ENCODE results near the gene OR52H1. TPM values are rescaled to one million over a fixed set of nuclear protein-coding genes. Genes with fewer than 3 reads are reported as not detected.

The OR52H1 gene
- total RNA-seq, 2 donors from 2014 or later, result not detected

- Histone ChIP-seq H3K9ac (ENCODE audit: extremely low read depth, low read length, poor library complexity, severe bottlenecking) (no peak overlapping the region), H3K4me3 (ENCODE audit: low read length) (no peak overlapping the region), H3K27me3 (ENCODE audit: control insufficient read depth, insufficient read depth, low read length, poor library complexity, severe bottlenecking) (no peaks in the 10 kb centered on the region), H3K9me3 (ENCODE audit: control insufficient read depth, low read length) (no peaks in the 10 kb centered on the region), H3K4me1 (ENCODE audit: control insufficient read depth, insufficient read depth, low read length) (no peaks in the 10 kb centered on the region), H3K27ac (ENCODE audit: low read depth, low read length) (no peak overlapping the region), H3K36me3 (ENCODE audit: control insufficient read depth, insufficient read depth, low read length) (no peaks in the 10 kb centered on the region)
- no peak for TF ChIP-seq CTCF (conservative IDR thresholded peaks at IDR 0.05)
- H3K4me3 Mint-ChIP-seq, result no peak overlapping the region
- WGBS, 2 experiments (ENCODE audit: insufficient coverage in 1 of 2, insufficient read length in 1 of 2), result 89 to 92% methylated on average over 7 to 9 of the region's 9 CpGs
- no peaks in the 10 kb centered on the region for H3K36me3 Mint-ChIP-seq (ENCODE audit: low read depth)
- H3K9me3 Mint-ChIP-seq, result no peaks in the 10 kb centered on the region
- no peak overlapping the region for H3K27ac Mint-ChIP-seq
- H3K4me1 Mint-ChIP-seq, result peaks cover 2% of the 10 kb centered on the region
- no peaks in the 10 kb centered on the region for H3K27me3 Mint-ChIP-seq (ENCODE audit: insufficient read depth)
- no peak for DNase-seq
Observed at GRCh38 chr11:5505363-5506048, 42.8 kb downstream of the OR52H1 start.

GRCh38 chr11:5504403-5504921, 43.9 kb downstream of the OR52H1 start:
- H3K9me3 ChIP-seq (ENCODE audit: control insufficient read depth, low read length), result no peaks in the 10 kb centered on the region
- no peak for DNase-seq
- WGBS, 2 experiments (ENCODE audit: insufficient coverage in 1 of 2, insufficient read length in 1 of 2), result 90 to 100% methylated on average over 1 to 2 of the region's 2 CpGs
- no peak overlapping the region for H3K4me3 ChIP-seq (ENCODE audit: low read length)
- no peak for TF ChIP-seq CTCF (conservative IDR thresholded peaks at IDR 0.05)
- H3K4me1 Mint-ChIP-seq, result peaks cover 9% of the 10 kb centered on the region
- no peaks in the 10 kb centered on the region for H3K4me1 ChIP-seq (ENCODE audit: control insufficient read depth, insufficient read depth, low read length)
- H3K27me3 ChIP-seq (ENCODE audit: control insufficient read depth, insufficient read depth, low read length, poor library complexity, severe bottlenecking), result no peaks in the 10 kb centered on the region
- H3K27ac ChIP-seq (ENCODE audit: low read depth, low read length), result no peak overlapping the region
- no peak overlapping the region for H3K9ac ChIP-seq (ENCODE audit: extremely low read depth, low read length, poor library complexity, severe bottlenecking)
- no peaks in the 10 kb centered on the region for H3K27me3 Mint-ChIP-seq (ENCODE audit: insufficient read depth)
- no peak overlapping the region for H3K4me3 Mint-ChIP-seq
- no peaks in the 10 kb centered on the region for H3K36me3 Mint-ChIP-seq (ENCODE audit: low read depth)
- H3K9me3 Mint-ChIP-seq, result no peaks in the 10 kb centered on the region
- no peak overlapping the region for H3K27ac Mint-ChIP-seq
- no peaks in the 10 kb centered on the region for H3K36me3 ChIP-seq (ENCODE audit: control insufficient read depth, insufficient read depth, low read length)

GRCh38 chr11:5500393-5500801, 47.9 kb downstream of the OR52H1 start:
- Mint-ChIP-seq H3K27me3 (ENCODE audit: insufficient read depth) (no peaks in the 10 kb centered on the region), H3K4me1 (peaks cover 13% of the 10 kb centered on the region), H3K36me3 (ENCODE audit: low read depth) (no peaks in the 10 kb centered on the region), H3K9me3 (no peaks in the 10 kb centered on the region), H3K27ac (no peak overlapping the region), H3K4me3 (no peak overlapping the region)
- H3K27ac ChIP-seq (ENCODE audit: low read depth, low read length), result no peak overlapping the region
- no peaks in the 10 kb centered on the region for H3K9me3 ChIP-seq (ENCODE audit: control insufficient read depth, low read length)
- no peaks in the 10 kb centered on the region for H3K27me3 ChIP-seq (ENCODE audit: control insufficient read depth, insufficient read depth, low read length, poor library complexity, severe bottlenecking)
- TF ChIP-seq CTCF (conservative IDR thresholded peaks at IDR 0.05), result no peak
- DNase-seq, result no peak
- no peaks in the 10 kb centered on the region for H3K4me1 ChIP-seq (ENCODE audit: control insufficient read depth, insufficient read depth, low read length)
- no peaks in the 10 kb centered on the region for H3K36me3 ChIP-seq (ENCODE audit: control insufficient read depth, insufficient read depth, low read length)
- no peak overlapping the region for H3K4me3 ChIP-seq (ENCODE audit: low read length)
- 93 to 100% methylated on average over 1 to 6 of the region's 6 CpGs for WGBS, 2 experiments (ENCODE audit: insufficient coverage in 1 of 2, insufficient read length in 1 of 2)
- no peak overlapping the region for H3K9ac ChIP-seq (ENCODE audit: extremely low read depth, low read length, poor library complexity, severe bottlenecking)
